Activated CD8-positive, alpha-beta T cell treated with anti-CD3 and anti-CD28 coated beads for 36 hours (primary cell): ENCODE measurements around the gene NTNG1. TPM values are rescaled to one million over a fixed set of nuclear protein-coding genes. Genes with fewer than 3 reads are reported as not detected.

ENCODE experiments used
- ATAC-seq: fragments of 200-7000 bp; cut with Tn5 transposase; one replicate; pipeline ENCODE4 v1.10.0; 2021; ENCODE audit warnings: mild to moderate bottlenecking, moderate library complexity
- CTCF ChIA-PET: fragments of 350-600 bp; sonication (Branson Sonifier 250); formaldehyde crosslinking; loops from one replicate; lab custom pipeline; 2021; ENCODE audit warnings: antibody characterized with exemption; lab: Charles Lee
- POLR2A ChIA-PET: fragments of 350-600 bp; sonication (Branson Sonifier 250); formaldehyde crosslinking; loops from one replicate; lab custom pipeline; 2021; ENCODE audit warnings: antibody characterized with exemption; lab: Charles Lee
- DNase-seq: peaks from one replicate; pipeline ENCODE4 v3.0.0-alpha.2; 2020
- H3K27ac Mint-ChIP-seq: one replicate; pipeline ENCODE4 v1.8.0; 2021; ENCODE audit warnings: mild to moderate bottlenecking, mixed read lengths
- H3K27me3 Mint-ChIP-seq: one replicate; pipeline ENCODE4 v1.8.0; 2021; ENCODE audit warnings: mixed read lengths
- H3K36me3 Mint-ChIP-seq: one replicate; pipeline ENCODE4 v1.8.0; 2021; ENCODE audit warnings: low read depth, mixed read lengths
- H3K4me1 Mint-ChIP-seq: one replicate; pipeline ENCODE4 v1.8.0; 2021; ENCODE audit warnings: low read depth, mixed read lengths
- H3K4me3 Mint-ChIP-seq: one replicate; pipeline ENCODE4 v1.8.0; 2021; ENCODE audit warnings: mild to moderate bottlenecking, moderate library complexity, mixed read lengths
- H3K9me3 Mint-ChIP-seq: one replicate; pipeline ENCODE4 v1.8.0; 2021; ENCODE audit warnings: mixed read lengths
- CTCF ChIP-seq: fragments of 200-600 bp; IDR thresholded peaks from one replicate; pipeline ENCODE4 v1.8.0; 2022; ENCODE audit warnings: antibody characterized with exemption, mild to moderate bottlenecking
- intact Hi-C: fragments of 100-400 bp; cut with micrococcal nuclease; formaldehyde crosslinking; loops from one replicate; pipeline ENCODE4 v1.10.0; 2022
- total RNA-seq, 2 experiments: library from RNA; stranded (reverse); gene quantifications; one replicate each; pipeline ENCODE4 v1.2.3, GENCODE V29; 2021

Gene NTNG1
- total RNA-seq, 2 experiments from 2014 or later = 0.96 to 1.0 TPM

GRCh38 chr1:107220036-107220435 lies 79.2 kb downstream of the NTNG1 start:
- Mint-ChIP-seq H3K27ac (no peak overlapping the region), H3K36me3 (no peaks in the 10 kb centered on the region), H3K9me3 (peaks cover 12% of the 10 kb centered on the region), H3K27me3 (peaks cover 1% of the 10 kb centered on the region), H3K4me3 (no peak overlapping the region), H3K4me1 (no peaks in the 10 kb centered on the region)
- no peak for DNase-seq
- ChIA-PET POLR2A (no interaction called here), CTCF (no interaction called here)
- no peak for TF ChIP-seq CTCF
- intact Hi-C loops = no loop called here
- no peak for ATAC-seq

DNA sequence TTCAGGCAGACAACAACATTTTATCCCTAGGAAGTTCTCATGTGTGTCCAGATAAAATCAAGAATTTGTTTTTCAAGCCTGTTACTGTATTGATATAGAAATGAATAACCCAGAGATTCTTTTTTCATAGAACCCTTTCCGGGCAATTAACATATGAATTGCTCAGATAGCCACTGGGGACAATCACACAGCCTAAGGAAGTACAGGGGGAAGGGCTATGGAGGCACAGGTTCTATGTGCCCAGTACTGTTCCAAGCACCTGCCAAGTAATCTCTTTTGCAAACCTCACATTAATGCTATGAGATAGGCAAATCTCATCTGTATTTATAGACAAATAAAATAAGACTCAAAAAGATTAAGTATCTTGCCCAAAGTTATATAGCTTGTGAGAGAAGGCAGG lies 84.9 kb downstream of the NTNG1 start:
- H3K9me3 Mint-ChIP-seq = no peaks in the 10 kb centered on the region
- no peak for ATAC-seq
- ChIA-PET POLR2A (no interaction called here), CTCF (no interaction called here)
- no peak overlapping the region for H3K27ac Mint-ChIP-seq
- H3K4me3 Mint-ChIP-seq = no peak overlapping the region
- H3K36me3 Mint-ChIP-seq = no peaks in the 10 kb centered on the region
- H3K27me3 Mint-ChIP-seq = no peaks in the 10 kb centered on the region
- intact Hi-C loops = no loop called here
- H3K4me1 Mint-ChIP-seq = no peaks in the 10 kb centered on the region
- no peak for DNase-seq
- no peak for TF ChIP-seq CTCF

GRCh38 chr1:107228704-107229371 lies 88.0 kb downstream of the NTNG1 start:
- POLR2A ChIA-PET = no interaction called here
- Mint-ChIP-seq H3K36me3 (no peaks in the 10 kb centered on the region), H3K4me1 (no peaks in the 10 kb centered on the region), H3K9me3 (no peaks in the 10 kb centered on the region), H3K27me3 (no peaks in the 10 kb centered on the region), H3K4me3 (no peak overlapping the region), H3K27ac (no peak overlapping the region)
- DNase-seq (no peak), ATAC-seq (no peak)
- CTCF ChIA-PET = no interaction called here
- intact Hi-C loops = no loop called here
- TF ChIP-seq CTCF = no peak

DNA sequence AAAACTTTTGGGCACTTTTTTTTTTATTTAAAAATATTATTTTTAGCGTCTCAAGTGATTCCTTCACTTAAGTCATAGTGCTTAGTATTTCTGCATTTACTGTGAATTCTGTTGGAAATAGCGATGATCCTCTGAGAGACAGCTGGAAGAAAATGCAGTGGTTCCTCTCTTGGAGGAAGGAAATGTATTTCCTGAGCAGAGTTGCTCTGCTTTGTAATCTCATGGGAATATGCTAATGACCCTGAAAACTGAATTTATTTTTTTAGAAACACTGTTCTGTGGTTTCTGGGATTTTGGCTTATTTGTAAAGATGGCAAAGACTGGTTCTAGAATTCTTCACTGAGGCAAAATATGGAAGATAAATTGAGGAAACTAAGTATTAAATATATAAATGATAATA lies 88.9 kb downstream of the NTNG1 start:
- H3K4me3 Mint-ChIP-seq = no peak overlapping the region
- no peak overlapping the region for H3K27ac Mint-ChIP-seq
- ChIA-PET CTCF (no interaction called here), POLR2A (no interaction called here)
- intact Hi-C loops = no loop called here
- no peaks in the 10 kb centered on the region for H3K9me3 Mint-ChIP-seq
- H3K36me3 Mint-ChIP-seq = no peaks in the 10 kb centered on the region
- no peaks in the 10 kb centered on the region for H3K27me3 Mint-ChIP-seq
- no peak for ATAC-seq
- no peak for TF ChIP-seq CTCF
- no peaks in the 10 kb centered on the region for H3K4me1 Mint-ChIP-seq
- DNase-seq = no peak

GRCh38 chr1:107230121-107230520 lies 89.3 kb downstream of the NTNG1 start:
- Mint-ChIP-seq H3K36me3 (no peaks in the 10 kb centered on the region), H3K27me3 (no peaks in the 10 kb centered on the region), H3K4me3 (no peak overlapping the region), H3K9me3 (no peaks in the 10 kb centered on the region), H3K4me1 (no peaks in the 10 kb centered on the region), H3K27ac (no peak overlapping the region)
- POLR2A ChIA-PET = no interaction called here
- DNase-seq (no peak), ATAC-seq (no peak)
- CTCF ChIA-PET = interaction anchor here (0.9 kb wide), 1 partner anchor 13 kb away, joined by 3 read pairs; no protein-coding TSS in a partner anchor
- no peak for TF ChIP-seq CTCF
- intact Hi-C loops = no loop called here
